ENCODE results near the gene USP5.
A peak's percentile ranks its signal among the peaks of the same experiment; 100 is the strongest.

Gene USP5

GRCh38 chr12:6914246-6914946 is 62.4 kb downstream of the USP5 start, which contains the start of gene ENO2:
ENO2 (plus strand) TSS chr12:6914580; CDS start chr12:6915833, 1,253 bp downstream.
- DNase-seq (ENCODE audit: low spot score): peak; percentile 85

GRCh38 chr12:6914947-6915788 is 63.2 kb downstream of the USP5 start:
- peak; percentile 89 for DNase-seq (ENCODE audit: low spot score)

- no peak for DNase-seq (ENCODE audit: low spot score)
Measured at GRCh38 chr12:6915789-6916285, 63.9 kb downstream of the USP5 start.

Measured in ecto neural progenitor cell (in vitro differentiated cells).